HG03196 (cell line): Measurements from ENCODE around the gene ACP2.

Source experiments
- ATAC-seq: cut with Tn5 transposase; IDR thresholded peaks from one replicate; pipeline ENCODE4 v1.9.1; 2021; ENCODE audit not compliant: unreplicated experiment

ACP2 gene, protein sequence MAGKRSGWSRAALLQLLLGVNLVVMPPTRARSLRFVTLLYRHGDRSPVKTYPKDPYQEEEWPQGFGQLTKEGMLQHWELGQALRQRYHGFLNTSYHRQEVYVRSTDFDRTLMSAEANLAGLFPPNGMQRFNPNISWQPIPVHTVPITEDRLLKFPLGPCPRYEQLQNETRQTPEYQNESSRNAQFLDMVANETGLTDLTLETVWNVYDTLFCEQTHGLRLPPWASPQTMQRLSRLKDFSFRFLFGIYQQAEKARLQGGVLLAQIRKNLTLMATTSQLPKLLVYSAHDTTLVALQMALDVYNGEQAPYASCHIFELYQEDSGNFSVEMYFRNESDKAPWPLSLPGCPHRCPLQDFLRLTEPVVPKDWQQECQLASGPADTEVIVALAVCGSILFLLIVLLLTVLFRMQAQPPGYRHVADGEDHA

GRCh38 chr11:47248664-47249377, at the start of gene ACP2:
Gene ACP2 (minus strand): TSS chr11:47248814. CDS start chr11:47248789, 25 bp downstream.
- ATAC-seq: peak; percentile 93

DNA sequence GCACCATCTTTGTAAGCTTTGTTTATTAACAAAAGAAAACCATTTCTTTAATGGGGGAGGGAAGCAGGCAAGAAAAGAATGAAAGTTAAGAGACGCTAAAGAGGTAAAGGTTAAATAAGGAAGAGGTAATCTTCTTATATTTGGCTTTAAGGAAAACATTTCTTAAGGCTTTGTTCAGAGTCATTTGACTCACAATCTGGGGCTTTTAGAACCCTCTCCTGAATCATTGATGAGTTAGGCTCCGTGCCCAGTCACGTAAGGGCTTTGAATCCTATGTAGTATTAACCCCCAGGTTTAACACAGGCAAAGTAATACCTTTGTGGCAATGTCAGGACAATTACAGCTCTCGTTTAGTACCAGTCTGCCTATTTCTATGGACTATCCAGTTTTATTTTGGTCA, 47.4 kb upstream of the ACP2 start:
- no peak for ATAC-seq

DNA sequence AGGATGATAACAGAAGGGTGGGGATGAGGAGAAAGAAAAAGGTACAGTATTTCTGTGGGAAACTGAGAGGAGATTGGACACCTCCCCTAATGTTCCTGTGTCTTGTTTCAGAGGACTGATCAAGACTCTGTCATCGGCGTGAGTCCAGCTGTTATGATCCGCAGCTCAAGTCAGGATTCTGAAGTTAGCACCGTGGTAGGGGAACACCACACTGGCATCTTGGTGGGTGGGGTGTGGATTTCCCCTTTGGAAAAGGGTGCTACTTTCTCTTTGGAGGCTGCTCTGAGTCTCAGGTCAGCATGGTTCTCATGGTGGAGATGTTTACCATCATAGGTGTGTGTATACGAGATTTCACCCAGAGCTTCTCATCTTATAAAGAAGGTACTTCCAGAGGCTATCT, 46.8 kb upstream of the ACP2 start:
- no peak for ATAC-seq

GRCh38 chr11:47289856-47290255, 41.2 kb upstream of the ACP2 start:
- no peak for ATAC-seq

GRCh38 chr11:47288066-47288465, 39.5 kb upstream of the ACP2 start:
- ATAC-seq: no peak

DNA sequence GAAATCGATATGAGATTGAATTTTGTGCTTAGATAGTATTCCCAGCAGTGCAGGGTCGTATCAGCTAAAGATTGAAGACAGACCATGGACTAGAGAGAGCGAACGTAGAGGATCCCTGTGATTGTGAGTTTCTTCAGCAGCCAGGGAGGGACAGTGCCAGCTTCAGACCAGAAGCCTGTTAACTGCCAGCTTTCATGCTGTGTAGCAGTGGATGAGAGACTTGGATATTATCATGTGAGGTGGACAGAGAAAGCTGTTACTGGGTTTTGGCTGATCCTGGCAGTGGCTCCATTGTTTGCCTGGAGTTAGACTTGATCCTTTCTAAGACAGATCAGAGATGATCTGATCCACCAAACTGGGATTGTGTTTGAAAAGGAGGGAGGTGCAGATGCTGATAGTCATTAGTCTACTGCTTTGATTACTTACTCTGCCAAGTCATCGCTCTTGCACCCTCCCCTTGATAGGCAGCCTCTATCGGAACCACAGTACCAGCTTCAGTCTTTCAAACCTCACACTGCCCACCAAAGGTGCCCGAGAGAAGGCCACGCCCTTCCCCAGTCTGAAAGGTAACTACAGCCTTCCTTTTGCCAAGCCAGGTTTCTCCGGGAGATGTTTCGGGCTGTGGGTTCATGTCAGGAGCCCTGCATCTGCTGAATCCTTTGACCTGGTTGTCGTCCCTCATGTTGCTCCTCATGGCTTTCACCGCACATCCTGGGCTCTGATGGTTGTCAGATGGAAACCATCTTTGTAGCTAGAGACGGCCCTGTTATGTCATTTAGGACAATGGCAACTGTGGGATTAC, 37.6 kb upstream of the ACP2 start:
- ATAC-seq: no peak

DNA sequence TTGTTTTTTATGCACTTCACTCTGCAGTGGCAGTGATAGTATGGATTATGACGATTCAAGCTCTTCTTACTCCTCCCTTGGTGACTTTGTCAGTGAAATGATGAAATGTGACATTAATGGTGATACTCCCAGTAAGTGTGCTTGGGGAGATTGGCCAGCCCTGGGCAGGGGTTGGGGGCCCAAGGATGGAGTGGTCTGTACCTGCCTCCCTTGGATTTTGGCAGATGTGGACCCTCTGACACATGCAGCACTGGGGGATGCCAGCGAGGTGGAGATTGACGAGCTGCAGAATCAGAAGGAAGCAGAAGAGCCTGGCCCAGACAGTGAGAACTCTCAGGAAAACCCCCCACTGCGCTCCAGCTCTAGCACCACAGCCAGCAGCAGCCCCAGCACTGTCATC, 35.5 kb upstream of the ACP2 start:
- no peak for ATAC-seq

DNA sequence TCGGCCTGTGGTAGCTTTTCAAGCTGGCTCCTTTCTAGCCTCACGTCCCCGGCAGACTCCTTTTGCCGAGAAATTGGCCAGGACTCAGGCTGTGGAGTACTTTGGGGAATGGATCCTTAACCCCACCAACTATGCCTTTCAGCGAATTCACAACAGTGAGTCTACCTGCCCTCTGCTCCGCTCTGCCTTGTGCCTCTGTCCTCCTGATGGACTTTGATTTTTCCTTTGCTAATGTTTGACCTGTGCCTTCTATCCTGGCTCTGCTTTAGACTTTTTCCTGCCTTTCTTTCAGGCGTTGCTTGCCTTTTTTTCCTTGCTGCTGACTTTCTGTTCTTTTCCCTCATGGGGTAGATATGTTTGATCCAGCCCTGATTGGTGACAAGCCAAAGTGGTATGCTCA, 33.8 kb upstream of the ACP2 start:
- ATAC-seq: no peak

DNA sequence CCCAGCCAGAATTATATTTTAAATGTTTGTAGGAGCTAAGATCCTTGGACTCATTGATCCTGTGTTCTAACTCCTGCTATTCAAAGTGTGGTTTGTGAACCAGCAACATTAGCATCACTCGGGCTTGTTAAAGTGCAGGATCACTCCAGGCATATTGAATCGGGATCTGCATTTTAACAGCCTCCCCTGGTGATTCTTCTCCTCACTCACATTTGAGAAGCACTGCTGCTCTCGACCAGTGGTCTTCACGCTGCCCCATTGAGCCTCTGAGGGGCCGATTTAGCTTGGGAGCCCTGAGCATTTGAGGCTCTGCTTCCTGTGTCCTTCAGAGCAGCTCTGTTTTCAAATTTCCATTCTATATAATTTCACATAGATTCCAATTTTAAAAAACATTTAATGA, 32.2 kb upstream of the ACP2 start:
- no peak for ATAC-seq

- no peak for ATAC-seq
Measured at GRCh38 chr11:47280099-47280498, 31.5 kb upstream of the ACP2 start.

DNA sequence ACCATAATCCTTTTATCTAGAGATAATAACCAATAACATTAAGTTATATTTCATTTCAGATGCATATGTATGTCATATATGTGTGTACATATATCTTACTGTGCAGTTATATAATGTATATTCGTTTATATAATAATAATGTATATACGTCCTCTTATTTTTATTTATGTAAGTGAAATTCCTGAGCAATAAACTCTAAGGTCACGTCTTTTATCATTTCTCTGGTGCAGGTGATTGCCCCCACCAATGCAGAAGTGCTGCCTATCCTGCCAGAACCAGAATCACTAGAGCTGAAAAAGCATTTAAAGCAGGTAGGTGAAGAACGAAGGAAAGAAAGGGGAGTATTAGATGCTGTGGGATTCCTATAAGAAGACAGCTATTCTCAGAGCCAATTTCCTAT, 30.2 kb upstream of the ACP2 start:
- no peak for ATAC-seq

DNA sequence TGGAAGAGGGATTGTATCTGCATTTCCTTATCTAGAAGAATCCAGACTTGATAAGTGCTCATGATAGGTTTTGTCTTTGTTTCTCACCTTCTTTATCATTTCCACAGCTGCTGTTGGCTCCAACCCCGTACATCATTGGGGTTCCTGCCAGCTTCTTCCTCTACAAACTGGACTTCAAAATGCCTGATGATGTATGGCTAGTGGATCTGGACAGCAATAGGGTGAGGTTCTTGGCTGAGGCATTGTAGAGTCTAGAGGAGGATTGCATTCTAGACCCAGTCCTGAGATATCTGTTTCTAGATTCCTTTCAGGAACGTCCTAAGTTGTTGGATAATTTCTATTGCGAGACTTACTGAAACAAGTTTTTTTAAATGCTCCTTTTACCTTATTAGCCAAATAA, 29.4 kb upstream of the ACP2 start:
- no peak for ATAC-seq

DNA sequence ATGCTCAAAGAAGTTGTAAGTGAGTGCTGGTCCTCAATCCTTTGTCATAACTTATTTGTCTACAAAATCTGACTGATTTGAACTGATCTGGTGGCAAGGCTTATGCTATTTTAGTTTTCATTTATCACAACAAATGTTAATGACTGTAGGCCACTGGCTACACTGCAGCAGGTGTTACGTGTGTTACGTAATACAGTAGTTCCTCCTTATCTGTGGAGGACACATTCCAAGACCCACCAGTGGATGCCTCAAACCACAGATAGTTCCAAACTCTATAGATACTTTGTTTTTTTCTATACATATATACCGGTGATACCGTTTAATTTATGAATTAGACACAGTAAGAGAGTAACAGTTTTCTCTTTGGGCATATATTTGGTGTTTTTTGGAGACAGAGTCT, 28.3 kb upstream of the ACP2 start:
- ATAC-seq: no peak

DNA sequence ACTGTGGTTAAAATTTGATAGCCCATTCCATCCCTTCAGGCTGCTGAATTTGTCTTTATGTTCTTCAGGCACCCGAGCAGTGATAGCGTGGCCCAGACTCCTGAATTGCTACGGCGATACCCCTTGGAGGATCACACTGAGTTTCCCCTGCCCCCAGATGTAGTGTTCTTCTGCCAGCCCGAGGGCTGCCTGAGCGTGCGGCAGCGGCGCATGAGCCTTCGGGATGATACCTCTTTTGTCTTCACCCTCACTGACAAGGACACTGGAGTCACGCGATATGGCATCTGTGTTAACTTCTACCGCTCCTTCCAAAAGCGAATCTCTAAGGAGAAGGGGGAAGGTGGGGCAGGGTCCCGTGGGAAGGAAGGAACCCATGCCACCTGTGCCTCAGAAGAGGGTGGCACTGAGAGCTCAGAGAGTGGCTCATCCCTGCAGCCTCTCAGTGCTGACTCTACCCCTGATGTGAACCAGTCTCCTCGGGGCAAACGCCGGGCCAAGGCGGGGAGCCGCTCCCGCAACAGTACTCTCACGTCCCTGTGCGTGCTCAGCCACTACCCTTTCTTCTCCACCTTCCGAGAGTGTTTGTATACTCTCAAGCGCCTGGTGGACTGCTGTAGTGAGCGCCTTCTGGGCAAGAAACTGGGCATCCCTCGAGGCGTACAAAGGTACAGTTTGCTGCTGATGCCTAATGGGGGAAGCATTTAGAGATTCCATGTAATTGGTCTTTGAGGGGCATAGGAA, 26.1 kb upstream of the ACP2 start:
- no peak for ATAC-seq

DNA sequence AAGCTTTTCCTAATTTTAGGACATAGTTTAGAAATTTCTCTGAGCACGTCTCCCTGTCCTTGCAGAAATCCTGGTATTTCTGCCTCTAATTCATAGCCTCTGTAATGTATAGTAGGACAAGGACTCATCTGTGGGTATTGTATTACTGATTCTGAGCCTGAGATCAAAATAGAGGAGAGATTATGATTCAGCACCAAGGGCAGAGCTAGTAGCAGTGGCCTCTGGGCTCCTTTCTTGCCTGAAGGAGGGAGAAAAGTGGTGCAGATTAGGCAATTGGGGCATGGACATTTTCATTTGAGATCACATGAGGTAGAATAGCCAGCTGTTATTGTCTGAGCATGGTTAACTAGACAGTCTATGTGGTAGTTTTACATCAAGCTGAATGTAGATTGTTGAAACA, 24.1 kb upstream of the ACP2 start:
- no peak for ATAC-seq

DNA sequence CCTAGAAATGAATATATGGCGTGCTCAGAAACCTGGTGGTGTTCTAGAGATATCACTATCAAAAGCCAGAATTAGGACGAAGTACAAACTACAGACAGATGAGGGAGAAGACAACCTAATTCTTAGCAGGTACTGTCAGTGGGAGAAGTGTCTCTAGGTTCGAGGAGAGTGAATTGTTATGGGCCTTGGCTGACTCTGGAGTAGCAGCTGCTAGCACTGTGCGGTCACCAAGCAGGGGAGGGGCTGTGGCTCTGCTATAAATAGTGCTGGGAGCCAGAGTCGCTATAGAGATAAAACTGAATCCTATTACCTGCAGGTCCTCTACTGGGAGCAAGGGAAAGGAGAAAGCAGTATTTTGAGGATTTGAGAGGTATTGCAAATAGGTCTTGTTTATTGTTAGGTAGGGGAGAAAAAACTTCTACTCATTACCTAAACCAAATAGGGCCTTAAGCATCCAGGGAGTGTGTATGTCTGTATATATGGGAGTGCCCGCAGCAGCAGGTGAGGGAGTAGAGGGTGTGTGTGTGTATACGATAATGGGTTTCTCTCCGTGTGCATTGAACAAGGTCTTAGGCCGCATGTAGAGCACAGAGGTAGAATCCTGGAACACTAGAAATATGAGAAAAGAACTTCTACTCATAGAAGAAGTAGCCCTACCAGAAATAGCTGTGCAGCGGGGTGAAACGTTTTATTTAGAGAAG, 23.5 kb upstream of the ACP2 start:
- no peak for ATAC-seq

DNA sequence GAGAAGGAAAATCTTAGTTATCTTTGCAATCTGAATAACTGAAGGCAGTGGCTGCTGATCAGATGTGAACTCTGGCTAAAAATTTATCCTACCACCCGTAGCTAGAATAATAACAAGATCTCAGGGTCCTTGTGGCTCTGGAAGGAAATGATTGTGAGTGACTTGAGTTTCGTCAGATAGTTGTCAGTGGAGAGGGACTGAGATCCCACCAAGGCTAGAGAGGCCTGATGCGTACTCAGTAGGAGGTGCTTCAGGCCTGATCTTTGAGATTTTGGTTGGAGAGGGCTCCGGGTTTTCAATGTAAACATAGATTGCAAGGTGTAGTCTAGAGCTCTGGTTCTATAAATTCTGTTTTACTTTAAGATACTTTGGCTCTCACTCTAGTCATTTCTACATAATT, 22.7 kb upstream of the ACP2 start:
- ATAC-seq: no peak

DNA sequence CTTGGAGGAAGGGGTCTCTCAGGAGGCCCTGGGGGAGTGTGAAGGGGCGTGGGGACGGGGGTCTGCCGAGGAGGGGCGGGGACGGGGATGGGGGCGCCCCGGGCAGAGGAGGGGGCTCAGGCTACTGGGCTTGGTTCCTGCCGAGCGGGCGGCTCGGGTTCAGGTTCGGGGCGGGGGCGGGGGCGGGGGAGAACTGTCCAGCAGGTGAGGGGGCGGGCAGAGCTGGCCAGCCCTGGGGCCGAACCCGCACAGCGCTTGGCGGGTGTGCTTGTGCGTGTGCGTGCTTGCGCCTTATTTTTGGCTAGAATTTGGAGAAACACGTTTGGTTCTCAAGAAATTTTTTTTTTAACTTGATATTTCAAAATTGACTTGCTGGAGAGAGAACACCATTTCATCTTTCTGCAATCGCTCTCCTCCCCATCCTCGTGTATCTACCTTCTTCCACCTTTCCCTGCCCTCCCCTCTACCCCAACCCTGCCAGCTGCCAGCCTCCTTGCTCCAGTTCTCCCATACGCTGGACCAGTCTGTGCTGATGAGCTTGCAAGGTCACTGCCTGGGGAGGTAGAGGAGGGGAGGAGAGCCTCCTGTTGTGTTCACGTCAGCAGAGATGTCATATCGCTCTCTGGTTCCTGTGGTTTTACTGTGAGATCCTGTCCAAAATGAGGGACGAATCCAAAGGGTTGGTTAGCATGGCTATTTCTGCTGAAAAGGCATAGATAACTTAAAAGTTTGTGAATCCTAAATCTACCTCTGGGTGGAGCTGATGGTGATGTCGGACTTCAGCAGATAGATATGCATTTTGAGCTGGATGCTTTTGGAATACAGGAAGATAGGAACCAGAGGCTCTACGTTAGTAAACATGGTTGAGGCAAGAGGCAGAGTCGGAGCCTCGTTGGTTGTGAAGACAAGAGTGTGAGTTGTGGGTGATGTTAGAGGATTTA, 22.0 kb upstream of the ACP2 start:
- ATAC-seq: no peak

- ATAC-seq: peak; percentile 65
Measured at GRCh38 chr11:47269829-47270305, 21.3 kb upstream of the ACP2 start, which contains the start of gene MADD. Gene MADD (plus strand): TSS chr11:47270133.
